Sigmoid colon (tissue), 4 donors: Measurements from ENCODE around the gene SYMPK.

Experiments
- CTCF ChIP-seq, 4 experiments: fragments of 450-650 bp in 3 of 4; fragments of 200-600 bp in 1 of 4; IDR thresholded peaks; one replicate each; pipeline ENCODE4 v1.5.1; 2016 to 2019; ENCODE audit warnings: antibody characterized with exemption in 4 of 4, mild to moderate bottlenecking in 3 of 4, moderate library complexity in 2 of 4
- EP300 ChIP-seq, 4 donors: sonication (generic); formaldehyde crosslinking; IDR thresholded peaks; one replicate each; pipeline ENCODE4 v1.6.1; 2017; ENCODE audit warnings: antibody characterized with exemption in 4 of 4
- POLR2A ChIP-seq, 2 donors: fragments of 450-650 bp; IDR thresholded peaks; one replicate each; pipeline ENCODE4 v1.6.1; 2016; ENCODE audit warnings: antibody characterized with exemption in 2 of 2, mild to moderate bottlenecking in 2 of 2, moderate library complexity in 2 of 2
- POLR2AphosphoS5 ChIP-seq, 4 donors: sonication (generic); formaldehyde crosslinking; IDR thresholded peaks; one replicate each; pipeline ENCODE4 v1.6.1; 2017; ENCODE audit warnings: antibody characterized with exemption in 4 of 4

DNA sequence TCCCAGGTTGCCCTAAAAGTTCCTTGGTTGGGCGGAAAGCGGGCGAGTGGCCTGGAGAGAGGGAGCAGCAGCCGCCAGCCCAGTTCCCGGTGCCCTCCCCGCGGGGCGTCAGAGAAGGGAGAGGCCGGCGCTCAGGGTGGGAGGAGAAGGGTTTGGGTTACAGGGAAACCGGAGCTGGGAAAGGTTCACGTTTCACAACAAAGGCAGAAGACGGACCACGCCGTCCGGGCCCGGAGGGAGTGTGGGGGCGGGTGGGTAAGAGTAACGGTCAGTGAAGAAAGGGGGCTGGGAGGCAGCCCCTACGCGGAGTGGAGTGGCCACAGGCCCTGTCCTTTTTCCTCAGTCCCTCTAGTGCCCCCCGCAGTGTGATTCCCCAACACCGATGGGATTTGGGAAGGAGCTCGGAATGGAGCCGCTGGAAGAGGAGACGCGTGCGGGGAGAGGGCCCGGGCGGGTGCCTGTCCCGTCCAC, 95.5 kb downstream of the SYMPK start:
- TF ChIP-seq CTCF (IDR thresholded peaks at IDR 0.05) (no peak), POLR2A (IDR thresholded peaks at IDR 0.05) (peak; percentile 72 to 80), POLR2AphosphoS5 (IDR thresholded peaks at IDR 0.05) (peak; percentile 79 to 92 (median 88)), EP300 (IDR thresholded peaks at IDR 0.05) (no peak)
